VCaP (cell line): ENCODE data around the gene LCA5L.

Experiments
- H3K27ac ChIP-seq: fragments of 450-650 bp; 2 replicates; pipeline ENCODE4 v1.5.1; 2017
- CTCF ChIP-seq: fragments of 450-650 bp; conservative IDR thresholded peaks from 2 replicates; pipeline ENCODE4 v1.5.1; 2017; ENCODE audit warnings: mild to moderate bottlenecking, moderate library complexity

Gene LCA5L

GRCh38 chr21:39386194-39386593 is 59.4 kb downstream of the LCA5L start:
- TF ChIP-seq CTCF: no peak
- peak overlapping the region; percentile 64 for H3K27ac ChIP-seq

GRCh38 chr21:39385299-39386145 is 60.1 kb downstream of the LCA5L start:
- peak overlapping the region; percentile 64 for H3K27ac ChIP-seq
- no peak for TF ChIP-seq CTCF

- peak overlapping the region; percentile 64 for H3K27ac ChIP-seq
- TF ChIP-seq CTCF: no peak
These were observed 60.8 kb downstream of the LCA5L start for GRCh38 chr21:39384674-39385298.

GRCh38 chr21:39382096-39382495 is 63.5 kb downstream of the LCA5L start:
- peak overlapping the region; percentile 86; the same call in 1 of the 2 replicates for H3K27ac ChIP-seq

- peak overlapping the region; percentile 86 for H3K27ac ChIP-seq
- TF ChIP-seq CTCF: no peak
These were observed 64.6 kb downstream of the LCA5L start for GRCh38 chr21:39381009-39381408.

- peak overlapping the region; percentile 86 for H3K27ac ChIP-seq
These were observed 65.3 kb downstream of the LCA5L start for GRCh38 chr21:39379986-39380891.

More at GRCh38 chr21:39379986-39380891, 65.3 kb downstream of the LCA5L start:
- no peak for TF ChIP-seq CTCF
